Skeletal muscle satellite cell (primary cell): ENCODE measurements around the gene CREM.

Experiments
- H3K27me3 ChIP-seq: 2 replicates; pipeline ENCODE4 v1.7.0; 2013; ENCODE audit warnings: low read length; ENCODE audit not compliant: control insufficient read depth, insufficient read depth
- H3K36me3 ChIP-seq: 2 replicates; pipeline ENCODE4 v1.7.0; 2013; ENCODE audit warnings: mild to moderate bottlenecking, control low read depth, low read length; ENCODE audit not compliant: insufficient read depth
- H3K4me1 ChIP-seq: 2 replicates; pipeline ENCODE4 v1.7.0; 2013; ENCODE audit warnings: low read length; ENCODE audit not compliant: control insufficient read depth, insufficient read depth
- H3K4me2 ChIP-seq: 2 replicates; pipeline ENCODE4 v1.7.0; 2013; ENCODE audit warnings: mild to moderate bottlenecking, low read length
- H3K4me3 ChIP-seq: 2 replicates; pipeline ENCODE4 v1.7.0; 2013; ENCODE audit warnings: low read length
- H3K9ac ChIP-seq: 2 replicates; pipeline ENCODE4 v1.7.0; 2013; ENCODE audit warnings: mild to moderate bottlenecking, low read depth, low read length, moderate library complexity
- H3K9me3 ChIP-seq: replicated peaks from 2 replicates; pipeline ENCODE4 v1.7.0; 2013; ENCODE audit warnings: mild to moderate bottlenecking, control low read depth, low read length

Gene CREM

GRCh38 chr10:35195361-35196306 is 69.0 kb downstream of the CREM start:
- Histone ChIP-seq H3K36me3 (no peaks in the 10 kb centered on the region), H3K9me3 (no peaks in the 10 kb centered on the region), H3K27me3 (no peaks in the 10 kb centered on the region), H3K4me3 (peak overlapping the region; percentile 71), H3K4me1 (peaks cover 16% of the 10 kb centered on the region), H3K4me2 (peak overlapping the region; percentile 85), H3K9ac (peak overlapping the region; percentile 84)

GRCh38 chr10:35200487-35200886 is 73.8 kb downstream of the CREM start:
- Histone ChIP-seq H3K4me3 (no peak overlapping the region), H3K9me3 (no peaks in the 10 kb centered on the region), H3K9ac (no peak overlapping the region), H3K4me2 (no peak overlapping the region), H3K36me3 (no peaks in the 10 kb centered on the region), H3K27me3 (no peaks in the 10 kb centered on the region), H3K4me1 (peaks cover under 1% of the 10 kb centered on the region)

- no peak overlapping the region for H3K9ac ChIP-seq
- no peaks in the 10 kb centered on the region for H3K4me1 ChIP-seq
- H3K27me3 ChIP-seq: no peaks in the 10 kb centered on the region
- no peak overlapping the region for H3K4me3 ChIP-seq
- no peaks in the 10 kb centered on the region for H3K36me3 ChIP-seq
- H3K9me3 ChIP-seq: no peaks in the 10 kb centered on the region
- no peak overlapping the region for H3K4me2 ChIP-seq
Measured at GRCh38 chr10:35201234-35201633, 74.6 kb downstream of the CREM start.

- Histone ChIP-seq H3K4me2 (no peak overlapping the region), H3K27me3 (no peaks in the 10 kb centered on the region), H3K4me1 (no peaks in the 10 kb centered on the region), H3K36me3 (no peaks in the 10 kb centered on the region), H3K9me3 (no peaks in the 10 kb centered on the region), H3K9ac (no peak overlapping the region), H3K4me3 (no peak overlapping the region)
Measured at GRCh38 chr10:35202050-35202449, 75.4 kb downstream of the CREM start.

- H3K9ac ChIP-seq: no peak overlapping the region
- no peaks in the 10 kb centered on the region for H3K36me3 ChIP-seq
- H3K27me3 ChIP-seq: no peaks in the 10 kb centered on the region
- no peaks in the 10 kb centered on the region for H3K4me1 ChIP-seq
- H3K9me3 ChIP-seq: no peaks in the 10 kb centered on the region
- H3K4me2 ChIP-seq: no peak overlapping the region
- H3K4me3 ChIP-seq: no peak overlapping the region
Measured at GRCh38 chr10:35203745-35204144, 77.1 kb downstream of the CREM start.

GRCh38 chr10:35204650-35205319 is 78.1 kb downstream of the CREM start:
- Histone ChIP-seq H3K4me1 (no peaks in the 10 kb centered on the region), H3K4me2 (no peak overlapping the region), H3K4me3 (no peak overlapping the region)

GRCh38 chr10:35206274-35206673 is 79.6 kb downstream of the CREM start:
- H3K36me3 ChIP-seq: peaks cover 4% of the 10 kb centered on the region
- H3K4me1 ChIP-seq: no peaks in the 10 kb centered on the region
- H3K9ac ChIP-seq: no peak overlapping the region
- no peak overlapping the region for H3K4me3 ChIP-seq
- H3K27me3 ChIP-seq: no peaks in the 10 kb centered on the region
- H3K4me2 ChIP-seq: no peak overlapping the region
- no peaks in the 10 kb centered on the region for H3K9me3 ChIP-seq

More at GRCh38 chr10:35204650-35205319, 78.1 kb downstream of the CREM start:
- Histone ChIP-seq H3K36me3 (no peaks in the 10 kb centered on the region), H3K9ac (no peak overlapping the region), H3K27me3 (no peaks in the 10 kb centered on the region), H3K9me3 (no peaks in the 10 kb centered on the region)

GRCh38 chr10:35208536-35208935 is 81.9 kb downstream of the CREM start:
- H3K36me3 ChIP-seq: peaks cover 4% of the 10 kb centered on the region
- H3K4me3 ChIP-seq: no peak overlapping the region
- no peak overlapping the region for H3K4me2 ChIP-seq
- no peaks in the 10 kb centered on the region for H3K9me3 ChIP-seq
- no peaks in the 10 kb centered on the region for H3K4me1 ChIP-seq
- H3K9ac ChIP-seq: no peak overlapping the region
- H3K27me3 ChIP-seq: no peaks in the 10 kb centered on the region

GRCh38 chr10:35208949-35209613 is 82.4 kb downstream of the CREM start:
- no peaks in the 10 kb centered on the region for H3K4me1 ChIP-seq
- no peak overlapping the region for H3K4me2 ChIP-seq
- no peak overlapping the region for H3K9ac ChIP-seq
- H3K4me3 ChIP-seq: no peak overlapping the region
- no peaks in the 10 kb centered on the region for H3K9me3 ChIP-seq
- peaks cover 4% of the 10 kb centered on the region for H3K36me3 ChIP-seq
- no peaks in the 10 kb centered on the region for H3K27me3 ChIP-seq

- Histone ChIP-seq H3K4me2 (no peak overlapping the region), H3K36me3 (peaks cover 4% of the 10 kb centered on the region), H3K9me3 (no peaks in the 10 kb centered on the region), H3K27me3 (no peaks in the 10 kb centered on the region), H3K4me3 (no peak overlapping the region), H3K4me1 (no peaks in the 10 kb centered on the region), H3K9ac (no peak overlapping the region)
Measured at GRCh38 chr10:35210961-35211360, 84.3 kb downstream of the CREM start.

GRCh38 chr10:35211390-35211789 is 84.7 kb downstream of the CREM start:
- Histone ChIP-seq H3K4me1 (no peaks in the 10 kb centered on the region), H3K36me3 (peaks cover 4% of the 10 kb centered on the region), H3K4me3 (no peak overlapping the region), H3K4me2 (no peak overlapping the region), H3K9ac (no peak overlapping the region), H3K27me3 (no peaks in the 10 kb centered on the region), H3K9me3 (no peaks in the 10 kb centered on the region)
